AG10803 (cell line): ENCODE data around the gene IFNL3.

Source experiments
- DNase-seq: peaks from one replicate; pipeline ENCODE4 v3.0.0; 2010; ENCODE audit warnings: low read depth
- H3K4me3 ChIP-seq: 2 replicates; pipeline ENCODE4 v1.5.1; 2011; ENCODE audit warnings: mild to moderate bottlenecking, low read length, control low read depth
- CTCF ChIP-seq: conservative IDR thresholded peaks from 2 replicates; pipeline ENCODE4 v1.5.1; 2011; ENCODE audit warnings: mild to moderate bottlenecking, low read length, control low read depth, inconsistent platforms

IFNL3 gene

GRCh38 chr19:39261704-39262103 lies 16.9 kb upstream of the IFNL3 start:
- no peak for TF ChIP-seq CTCF
- DNase-seq: no peak
- H3K4me3 ChIP-seq: no peak overlapping the region

GRCh38 chr19:39257227-39257626 lies 12.4 kb upstream of the IFNL3 start:
- no peak for TF ChIP-seq CTCF

GRCh38 chr19:39254531-39255345 lies 9.9 kb upstream of the IFNL3 start:
- no peak for TF ChIP-seq CTCF
- no peak overlapping the region for H3K4me3 ChIP-seq
- DNase-seq: no peak

More at GRCh38 chr19:39257227-39257626, 12.4 kb upstream of the IFNL3 start:
- no peak overlapping the region for H3K4me3 ChIP-seq
- no peak for DNase-seq

GRCh38 chr19:39253374-39254149 lies 8.8 kb upstream of the IFNL3 start:
- no peak overlapping the region for H3K4me3 ChIP-seq
- DNase-seq: no peak
- no peak for TF ChIP-seq CTCF

GRCh38 chr19:39252458-39252857 lies 7.7 kb upstream of the IFNL3 start:
- H3K4me3 ChIP-seq: no peak overlapping the region
- no peak for DNase-seq
- TF ChIP-seq CTCF: no peak

- no peak for TF ChIP-seq CTCF
- DNase-seq: no peak
- no peak overlapping the region for H3K4me3 ChIP-seq
These were observed 7.0 kb upstream of the IFNL3 start for GRCh38 chr19:39251846-39252245.
